HG02759 (cell line): ENCODE data around the gene RRP15.
"Not testable (repeated sequence)": the region's sequence is repeated elsewhere in the genome, so short reads cannot be mapped to it uniquely, and the experiment has no call there.

Source experiments
- ATAC-seq: cut with Tn5 transposase; IDR thresholded peaks from one replicate; pipeline ENCODE4 v1.9.1; 2021; ENCODE audit warnings: mild to moderate bottlenecking, moderate library complexity; ENCODE audit not compliant: unreplicated experiment

The RRP15 gene

DNA sequence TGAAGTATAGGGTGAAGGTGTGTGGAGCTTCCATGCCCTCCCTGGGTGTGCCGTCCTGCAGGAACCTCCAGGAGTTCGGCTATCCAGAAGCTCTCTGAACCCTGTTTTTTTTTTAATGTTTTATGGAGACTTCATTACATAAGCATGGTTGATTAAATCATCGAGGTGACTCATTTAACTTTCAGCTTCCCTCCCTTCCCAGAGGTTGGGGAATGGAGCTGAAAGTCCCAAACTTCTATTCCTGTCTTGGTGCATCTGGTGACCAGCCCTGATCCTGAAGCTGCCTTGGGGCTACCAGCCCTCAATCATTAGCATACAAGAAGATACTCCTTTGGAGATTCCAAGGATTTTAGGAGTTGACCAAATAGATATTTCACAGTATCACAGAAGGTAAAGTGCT, 9.5 kb downstream of the RRP15 start:
- ATAC-seq = no peak

DNA sequence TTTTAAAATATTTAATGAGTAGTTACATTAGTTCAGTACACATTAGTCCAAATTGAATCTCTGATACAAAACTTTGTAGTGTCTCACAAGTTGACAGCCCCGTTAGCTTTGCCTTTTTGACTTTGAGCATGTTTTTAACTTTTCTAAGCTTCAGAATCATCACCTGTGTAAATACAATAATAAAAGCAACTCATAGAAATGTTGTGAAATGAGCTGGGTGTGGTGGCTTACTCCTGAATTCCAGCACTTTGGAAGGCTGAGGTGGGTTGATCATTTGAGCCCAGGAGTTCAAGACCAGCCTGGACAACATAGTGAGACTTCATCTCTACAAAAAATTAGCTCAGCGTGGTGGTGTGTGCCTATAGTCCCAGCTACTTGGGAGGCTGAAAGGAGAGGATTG, 11.1 kb downstream of the RRP15 start:
- ATAC-seq = no peak

- ATAC-seq = no peak
Observed at GRCh38 chr1:218297461-218297860, 12.4 kb downstream of the RRP15 start.

- ATAC-seq = no peak
Observed at GRCh38 chr1:218297867-218298266, 12.8 kb downstream of the RRP15 start.

GRCh38 chr1:218298398-218298797, 13.3 kb downstream of the RRP15 start:
- no peak for ATAC-seq

DNA sequence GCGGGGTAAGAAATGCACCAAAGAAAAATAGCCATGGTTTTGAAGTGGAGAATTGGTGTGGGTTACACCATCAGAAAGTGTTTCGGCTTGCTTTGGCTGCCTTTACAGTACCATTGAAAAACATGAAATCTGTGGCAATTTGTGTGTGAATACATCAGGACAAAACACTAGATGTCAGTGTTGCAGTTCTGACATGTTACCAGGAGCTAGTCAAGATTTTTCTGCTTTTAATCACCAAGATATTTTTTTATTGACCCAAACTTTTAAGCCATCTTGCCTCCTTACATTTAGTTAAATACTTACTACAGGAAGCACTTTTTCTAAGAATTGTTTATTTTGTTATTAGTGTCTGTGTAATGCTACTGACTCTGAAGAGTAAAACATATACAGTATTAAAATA, 14.3 kb downstream of the RRP15 start:
- ATAC-seq = no peak

DNA sequence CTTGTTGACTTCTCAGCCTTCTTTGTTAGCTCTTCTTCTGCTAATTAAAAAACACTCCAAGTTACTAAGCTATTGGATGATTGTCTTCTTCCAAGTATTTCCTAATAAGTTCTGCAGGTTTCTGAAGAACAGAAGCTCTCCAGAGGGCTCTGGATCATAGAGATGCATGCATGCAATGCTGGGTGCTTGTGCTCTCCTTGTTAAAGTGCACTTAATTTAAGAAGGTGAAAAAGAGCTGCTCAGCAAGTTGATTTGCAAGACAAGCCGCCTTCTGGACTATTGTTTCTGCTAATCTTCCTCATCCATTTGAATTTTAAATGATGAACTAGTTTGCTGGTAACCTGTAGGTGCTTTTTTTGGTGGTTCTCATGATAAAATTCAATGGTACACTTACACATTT, 16.1 kb downstream of the RRP15 start:
- ATAC-seq = no peak

- ATAC-seq = no peak
Observed at GRCh38 chr1:218302155-218302554, 17.1 kb downstream of the RRP15 start.

GRCh38 chr1:218303176-218303879, 18.2 kb downstream of the RRP15 start:
- no peak for ATAC-seq

DNA sequence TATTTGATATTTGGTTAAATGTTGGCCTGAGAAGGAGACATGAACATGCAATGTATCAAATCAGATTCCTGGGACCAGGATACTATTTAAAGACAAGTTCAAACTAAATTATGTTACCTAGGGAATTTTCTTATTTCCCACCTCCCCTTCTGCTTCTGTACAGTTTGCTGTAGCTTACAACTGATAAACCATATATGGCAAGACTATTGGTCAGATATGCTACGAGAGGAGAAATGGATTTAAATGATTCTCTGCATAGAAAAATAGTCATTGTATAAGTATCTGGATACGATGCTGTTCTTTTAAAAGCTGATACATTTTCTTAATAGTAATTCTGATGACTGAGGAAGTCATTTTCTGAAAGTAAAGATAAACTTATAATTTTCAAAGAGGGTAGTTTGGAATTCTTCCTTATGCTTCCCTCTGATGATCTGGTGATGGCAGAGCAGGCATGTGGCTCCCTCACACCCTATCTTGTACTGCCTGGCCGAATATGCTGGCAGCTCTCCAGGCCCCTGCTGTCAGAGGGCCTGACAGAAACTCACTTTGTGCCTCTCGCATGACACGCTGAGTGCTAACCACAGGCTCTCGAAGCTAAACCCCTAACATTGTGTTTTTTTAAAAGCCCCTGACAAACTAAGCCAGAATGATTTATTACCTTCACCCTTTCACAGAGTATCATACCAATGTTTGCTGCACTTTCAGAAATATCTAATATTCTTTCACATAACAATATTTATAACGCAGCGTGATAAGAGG, 19.4 kb downstream of the RRP15 start:
- peak; percentile 78 for ATAC-seq

DNA sequence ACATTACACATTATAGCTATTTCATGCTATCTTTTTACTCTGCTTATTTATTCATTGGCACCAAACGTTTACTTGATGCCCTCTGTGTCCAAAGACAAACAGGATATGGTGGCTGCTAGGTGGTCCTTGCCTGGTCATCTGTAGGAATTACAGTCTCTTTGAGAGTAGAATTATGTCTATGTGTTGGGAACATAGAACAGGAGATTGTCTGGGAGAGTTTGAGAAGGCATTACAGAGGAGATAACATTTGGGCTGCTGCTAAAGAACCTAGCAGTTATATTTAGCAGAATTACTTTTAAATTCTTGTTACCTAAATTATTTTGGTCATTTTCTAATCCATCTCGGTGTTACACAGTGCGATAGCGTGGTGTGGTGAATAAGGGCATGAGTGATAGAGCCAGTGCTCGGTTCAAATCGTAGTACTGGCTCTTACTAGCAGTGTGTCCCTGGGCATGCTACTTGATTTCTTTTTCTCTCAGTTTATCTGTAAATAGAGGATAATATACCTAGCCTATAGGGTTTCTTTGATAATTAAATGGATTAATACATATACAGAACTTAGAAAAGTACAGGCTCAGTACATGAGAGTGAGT, 20.5 kb downstream of the RRP15 start:
- no peak for ATAC-seq

DNA sequence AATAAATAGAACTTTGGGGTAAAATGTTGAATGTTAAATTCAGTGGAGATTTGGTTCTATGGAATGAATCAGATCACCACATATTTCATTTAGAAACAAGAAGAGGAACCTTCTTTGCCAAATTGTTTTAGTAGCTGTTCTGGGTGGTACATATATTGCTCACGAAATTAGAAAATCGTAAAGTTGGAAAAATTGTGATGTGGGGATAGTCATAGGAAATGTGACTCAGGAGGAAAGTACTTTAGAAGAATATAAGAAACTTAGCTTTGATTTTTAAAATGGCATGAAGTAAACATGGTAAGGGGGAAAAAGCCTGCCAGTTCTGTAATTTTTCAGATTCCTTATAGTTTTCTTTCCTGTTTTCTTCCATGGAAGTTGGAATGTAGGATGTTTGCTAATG, 27.4 kb downstream of the RRP15 start:
- no peak for ATAC-seq

DNA sequence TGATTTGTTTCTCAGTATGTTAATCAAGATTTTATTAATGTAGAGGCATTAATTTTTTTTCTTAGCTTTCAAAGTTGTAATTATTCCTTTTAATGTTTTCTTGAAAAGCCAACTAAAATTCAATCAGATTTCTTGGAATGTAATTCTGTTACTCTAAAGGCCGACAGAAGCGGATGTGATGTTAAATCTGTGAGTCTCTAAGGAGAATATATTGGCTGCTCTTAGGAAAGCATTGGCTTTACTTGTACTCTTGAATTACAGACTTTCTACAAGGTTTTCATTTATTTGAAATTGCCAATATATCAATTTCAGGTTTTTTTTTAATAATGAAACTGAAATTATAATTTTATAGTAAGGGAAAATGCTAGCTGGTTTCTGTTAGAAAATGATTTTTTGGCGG, 29.2 kb downstream of the RRP15 start:
- no peak for ATAC-seq

GRCh38 chr1:218315638-218316037, 30.5 kb downstream of the RRP15 start:
- no peak for ATAC-seq

DNA sequence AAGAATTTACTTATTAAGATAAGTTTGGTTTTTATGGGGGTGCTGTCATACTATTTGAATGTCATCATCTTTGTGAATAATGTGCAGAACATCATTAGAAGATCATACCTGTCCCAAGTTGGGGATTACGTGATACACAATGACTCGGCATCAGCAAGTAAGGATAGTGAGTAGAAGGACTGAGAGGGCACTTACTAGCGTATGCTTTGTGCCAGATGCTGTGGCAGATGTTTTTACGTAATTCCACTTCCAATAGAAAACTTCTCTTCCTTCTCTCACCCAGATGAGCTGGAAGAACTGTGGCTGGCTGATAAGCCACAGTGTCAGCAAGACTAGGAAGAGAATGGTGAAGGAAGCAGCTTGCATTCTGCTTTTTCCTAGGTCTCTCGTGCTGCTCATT, 32.0 kb downstream of the RRP15 start:
- ATAC-seq = no peak

GRCh38 chr1:218320182-218320581, 35.1 kb downstream of the RRP15 start:
- ATAC-seq = not testable (repeated sequence)

DNA sequence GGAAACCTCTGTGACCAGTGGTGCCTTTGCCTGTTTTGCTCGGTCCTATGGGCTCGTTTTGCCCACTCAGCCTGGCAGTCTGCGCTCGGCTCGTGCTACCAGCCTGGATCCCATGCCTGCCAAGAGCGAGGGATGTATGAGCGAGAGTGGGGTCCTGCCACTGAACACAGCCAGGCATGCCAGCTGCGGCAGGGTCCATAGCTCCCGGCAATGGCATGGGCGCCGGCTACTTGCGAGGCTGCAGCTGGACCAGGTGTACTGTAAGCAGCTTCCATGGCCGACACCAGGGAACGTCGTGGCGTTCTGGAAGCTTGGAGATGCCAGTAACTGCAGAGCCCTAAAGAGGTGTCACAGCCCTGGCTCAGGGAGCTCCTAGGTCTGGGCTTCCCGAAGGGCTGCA, 37.7 kb downstream of the RRP15 start:
- no peak for ATAC-seq

DNA sequence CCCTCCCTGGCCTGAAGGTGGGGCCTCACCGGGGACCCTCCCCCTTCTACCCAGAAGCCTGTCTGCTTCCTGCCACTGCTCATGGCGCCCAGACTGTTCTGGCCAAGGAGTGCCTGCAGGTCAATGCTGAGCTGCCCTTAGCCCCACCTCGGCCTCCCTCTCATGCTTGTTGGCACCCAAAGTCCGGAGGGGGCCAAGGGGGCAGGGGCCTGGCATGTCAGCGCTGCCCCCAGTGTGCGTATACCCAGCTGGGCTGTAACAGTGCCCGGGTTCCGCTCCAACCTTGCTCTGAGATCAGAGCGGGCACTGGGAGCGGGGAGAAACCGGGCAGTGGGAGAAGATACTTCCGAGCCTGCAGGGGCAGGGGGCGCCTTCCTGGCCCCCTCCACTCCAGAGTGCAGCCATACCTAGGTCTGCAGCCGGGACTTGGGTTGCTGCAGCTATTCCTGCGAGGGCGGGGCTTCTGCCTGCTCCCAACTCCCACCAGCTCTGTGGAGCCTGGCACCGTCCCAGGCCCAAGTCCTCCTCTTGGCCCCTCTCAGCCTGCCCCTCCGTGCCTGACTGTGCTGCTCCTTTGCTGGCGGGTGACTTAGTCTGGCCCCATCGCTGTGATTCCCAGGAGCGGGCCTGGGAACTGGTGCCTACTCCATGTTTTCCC, 38.6 kb downstream of the RRP15 start:
- ATAC-seq = no peak

DNA sequence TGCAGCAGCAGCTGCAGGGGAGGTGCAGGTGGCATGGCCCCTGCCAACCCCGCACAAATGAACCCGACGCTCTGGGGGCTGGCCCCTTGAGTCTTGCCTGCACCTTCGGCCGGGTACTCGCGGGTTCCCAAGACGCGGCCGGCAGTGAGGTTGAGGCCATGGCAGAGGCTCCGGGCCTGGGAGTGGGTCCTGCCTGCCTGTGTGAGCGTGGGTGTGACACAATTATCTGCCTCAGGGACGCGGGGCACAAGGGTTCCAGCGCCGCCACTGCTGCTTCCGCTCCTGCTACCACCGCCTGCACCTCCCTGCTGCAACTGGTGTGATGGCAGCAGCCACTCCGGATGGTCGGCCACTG, 39.1 kb downstream of the RRP15 start:
- no peak for ATAC-seq

GRCh38 chr1:218328769-218329168, 43.7 kb downstream of the RRP15 start:
- ATAC-seq = no peak

DNA sequence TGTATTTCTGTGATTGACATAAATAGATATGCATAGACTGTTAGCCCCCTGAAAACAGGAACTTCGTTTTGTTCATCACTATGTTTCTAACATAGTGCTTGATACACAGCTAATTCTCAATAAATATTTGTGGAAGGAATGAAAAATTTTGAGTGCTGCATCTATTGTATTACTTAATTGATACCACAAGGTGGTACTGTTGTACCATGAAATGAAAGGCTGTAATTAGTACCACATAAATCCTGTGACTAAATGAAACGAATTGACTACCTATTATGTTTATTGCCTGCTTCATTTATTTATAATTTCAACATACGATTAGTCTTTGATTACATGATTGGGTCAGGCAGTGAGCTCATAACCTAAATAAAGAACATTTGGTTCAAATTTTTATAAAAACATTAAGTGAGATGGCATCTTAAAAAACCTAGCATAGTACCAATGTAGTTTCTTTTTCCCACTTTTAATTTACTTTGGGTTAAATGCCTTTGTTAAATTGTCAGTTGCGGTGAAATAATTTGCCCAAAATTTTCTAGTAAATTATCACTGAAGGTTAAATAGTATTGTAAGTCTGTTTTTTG, 45.0 kb downstream of the RRP15 start:
- no peak for ATAC-seq
